Fibroblast of villous mesenchyme (primary cell): ENCODE results near the gene OCA2. TPM values are rescaled to one million over a fixed set of nuclear protein-coding genes. Genes with fewer than 3 reads are reported as not detected.

Experiments used
- DNase-seq: peaks from one replicate; pipeline ENCODE4 v3.0.0-alpha.2; 2010; ENCODE audit warnings: low read depth
- H3K4me3 ChIP-seq: 2 replicates; pipeline ENCODE4 v1.5.1; 2011; ENCODE audit warnings: low read depth, mild to moderate bottlenecking, low read length
- total RNA-seq: library from RNA; depleted of rRNA; stranded (reverse); fragments of >200 nt; gene quantifications from 2 replicates; pipeline ENCODE4 v1.2.3, GENCODE V29; 2012
- TF ChIP-seq, protein P1 (sequence below): IDR thresholded peaks from 2 replicates; pipeline ENCODE4 v1.5.1; 2012; ENCODE audit warnings: low read depth, mild to moderate bottlenecking, low read length; ENCODE audit not compliant: insufficient read depth

The OCA2 gene
- total RNA-seq, 1 donor, result not detected

DNA sequence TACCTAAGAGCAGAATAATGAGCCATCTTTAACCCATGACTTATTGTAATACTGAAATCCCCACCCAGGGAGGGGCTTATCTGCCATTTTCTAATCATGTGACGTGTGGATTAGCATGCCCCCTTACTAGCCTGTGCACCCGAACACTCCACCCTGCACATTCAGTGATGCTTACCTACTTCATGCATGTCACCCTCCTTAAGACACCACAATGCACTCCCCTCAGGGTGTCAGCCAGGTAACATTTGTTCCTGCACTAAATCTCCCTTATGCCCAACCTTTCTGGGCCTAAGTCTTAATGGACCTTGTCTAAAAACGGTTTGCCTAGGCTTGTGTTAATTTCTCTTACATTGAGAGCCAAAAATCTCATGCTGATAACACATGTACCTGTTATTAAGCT is 336.6 kb downstream of the OCA2 start:
- TF ChIP-seq, protein P1, sequence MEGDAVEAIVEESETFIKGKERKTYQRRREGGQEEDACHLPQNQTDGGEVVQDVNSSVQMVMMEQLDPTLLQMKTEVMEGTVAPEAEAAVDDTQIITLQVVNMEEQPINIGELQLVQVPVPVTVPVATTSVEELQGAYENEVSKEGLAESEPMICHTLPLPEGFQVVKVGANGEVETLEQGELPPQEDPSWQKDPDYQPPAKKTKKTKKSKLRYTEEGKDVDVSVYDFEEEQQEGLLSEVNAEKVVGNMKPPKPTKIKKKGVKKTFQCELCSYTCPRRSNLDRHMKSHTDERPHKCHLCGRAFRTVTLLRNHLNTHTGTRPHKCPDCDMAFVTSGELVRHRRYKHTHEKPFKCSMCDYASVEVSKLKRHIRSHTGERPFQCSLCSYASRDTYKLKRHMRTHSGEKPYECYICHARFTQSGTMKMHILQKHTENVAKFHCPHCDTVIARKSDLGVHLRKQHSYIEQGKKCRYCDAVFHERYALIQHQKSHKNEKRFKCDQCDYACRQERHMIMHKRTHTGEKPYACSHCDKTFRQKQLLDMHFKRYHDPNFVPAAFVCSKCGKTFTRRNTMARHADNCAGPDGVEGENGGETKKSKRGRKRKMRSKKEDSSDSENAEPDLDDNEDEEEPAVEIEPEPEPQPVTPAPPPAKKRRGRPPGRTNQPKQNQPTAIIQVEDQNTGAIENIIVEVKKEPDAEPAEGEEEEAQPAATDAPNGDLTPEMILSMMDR, result no peak
- H3K4me3 ChIP-seq, result no peak overlapping the region
- no peak for DNase-seq

DNA sequence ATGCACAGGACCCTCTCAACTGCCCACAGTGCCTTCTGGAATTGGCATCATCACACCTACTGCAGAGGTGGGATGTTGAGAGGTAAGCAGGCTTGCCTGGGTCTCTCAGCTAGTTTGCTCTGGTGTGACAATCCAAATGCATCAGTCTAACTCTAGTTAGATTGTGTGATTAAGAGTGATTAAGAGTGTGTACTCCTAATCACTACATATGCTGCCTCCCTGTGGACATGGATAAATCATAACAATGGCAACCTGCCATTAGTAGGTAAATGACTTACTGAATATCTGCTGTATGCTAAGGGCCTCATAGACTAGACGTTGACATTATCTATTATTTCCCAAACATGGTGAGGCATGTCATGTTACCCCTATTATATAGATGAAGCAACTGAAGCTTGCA is 342.1 kb downstream of the OCA2 start:
- no peak for DNase-seq
- H3K4me3 ChIP-seq, result no peak overlapping the region
- TF ChIP-seq, protein P1, result no peak

GRCh38 chr15:27752691-27753090 is 346.4 kb downstream of the OCA2 start:
- DNase-seq, result no peak
- H3K4me3 ChIP-seq, result no peak overlapping the region

DNA sequence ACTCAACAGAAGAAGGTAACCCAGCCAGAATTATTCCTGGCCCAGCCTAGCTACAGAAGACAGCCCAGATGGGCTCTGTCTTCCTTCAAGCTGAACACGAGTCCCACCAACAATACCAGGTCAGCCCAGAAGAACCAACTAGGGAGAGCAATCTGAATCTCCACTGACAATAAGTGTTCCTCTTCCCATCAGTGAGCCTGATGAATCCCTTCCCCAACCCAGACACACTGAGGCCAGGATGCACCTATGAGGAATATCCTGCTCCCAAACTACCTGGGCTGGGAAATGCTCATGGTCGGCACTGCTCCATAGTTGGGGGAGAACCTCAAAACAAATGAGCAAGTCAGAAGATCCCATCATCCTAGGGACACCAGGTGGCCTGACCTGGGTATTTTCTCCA is 351.1 kb downstream of the OCA2 start:
- TF ChIP-seq, protein P1, result no peak
- no peak overlapping the region for H3K4me3 ChIP-seq

More at GRCh38 chr15:27752691-27753090, 346.4 kb downstream of the OCA2 start:
- TF ChIP-seq, protein P1, result no peak

GRCh38 chr15:27746401-27746955 is 352.6 kb downstream of the OCA2 start:
- TF ChIP-seq, protein P1, result no peak
- no peak overlapping the region for H3K4me3 ChIP-seq
- no peak for DNase-seq

More for the DNA sequence above, 351.1 kb downstream of the OCA2 start:
- DNase-seq, result no peak

- TF ChIP-seq, protein P1, result no peak
- no peak overlapping the region for H3K4me3 ChIP-seq
- no peak for DNase-seq
Observed at GRCh38 chr15:27744641-27745040, 354.5 kb downstream of the OCA2 start.

GRCh38 chr15:27743638-27744037 is 355.5 kb downstream of the OCA2 start:
- no peak overlapping the region for H3K4me3 ChIP-seq
- TF ChIP-seq, protein P1, result no peak
- no peak for DNase-seq
